Measurements from ENCODE around the gene IL13.

The IL13 gene

DNA sequence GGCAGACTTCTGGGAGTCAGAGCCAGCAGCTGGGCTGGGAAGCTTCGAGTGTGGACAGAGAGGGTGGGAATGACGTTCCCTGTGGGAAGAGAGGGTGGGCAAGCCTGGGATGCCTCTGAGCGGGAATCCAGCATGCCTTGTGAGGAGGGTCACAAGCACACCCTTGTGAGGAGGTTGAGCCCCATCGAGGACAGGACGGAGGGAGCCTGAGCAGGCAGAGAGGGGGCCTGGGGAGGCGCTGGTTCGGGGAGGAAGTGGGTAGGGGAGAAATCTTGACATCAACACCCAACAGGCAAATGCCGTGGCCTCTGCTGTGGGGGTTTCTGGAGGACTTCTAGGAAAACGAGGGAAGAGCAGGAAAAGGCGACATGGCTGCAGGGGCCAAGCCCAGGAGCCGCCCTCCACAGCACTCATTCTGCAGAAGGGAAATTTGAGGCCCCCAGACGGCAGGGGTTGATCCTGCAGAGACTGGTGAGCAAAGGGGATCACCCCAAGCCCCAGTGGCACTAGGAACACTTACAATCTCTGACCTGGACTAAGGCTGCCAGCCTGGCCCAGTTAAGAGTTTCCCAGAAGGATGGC, 1.1 kb upstream of the IL13 start:
- no peak for DNase-seq

DNA sequence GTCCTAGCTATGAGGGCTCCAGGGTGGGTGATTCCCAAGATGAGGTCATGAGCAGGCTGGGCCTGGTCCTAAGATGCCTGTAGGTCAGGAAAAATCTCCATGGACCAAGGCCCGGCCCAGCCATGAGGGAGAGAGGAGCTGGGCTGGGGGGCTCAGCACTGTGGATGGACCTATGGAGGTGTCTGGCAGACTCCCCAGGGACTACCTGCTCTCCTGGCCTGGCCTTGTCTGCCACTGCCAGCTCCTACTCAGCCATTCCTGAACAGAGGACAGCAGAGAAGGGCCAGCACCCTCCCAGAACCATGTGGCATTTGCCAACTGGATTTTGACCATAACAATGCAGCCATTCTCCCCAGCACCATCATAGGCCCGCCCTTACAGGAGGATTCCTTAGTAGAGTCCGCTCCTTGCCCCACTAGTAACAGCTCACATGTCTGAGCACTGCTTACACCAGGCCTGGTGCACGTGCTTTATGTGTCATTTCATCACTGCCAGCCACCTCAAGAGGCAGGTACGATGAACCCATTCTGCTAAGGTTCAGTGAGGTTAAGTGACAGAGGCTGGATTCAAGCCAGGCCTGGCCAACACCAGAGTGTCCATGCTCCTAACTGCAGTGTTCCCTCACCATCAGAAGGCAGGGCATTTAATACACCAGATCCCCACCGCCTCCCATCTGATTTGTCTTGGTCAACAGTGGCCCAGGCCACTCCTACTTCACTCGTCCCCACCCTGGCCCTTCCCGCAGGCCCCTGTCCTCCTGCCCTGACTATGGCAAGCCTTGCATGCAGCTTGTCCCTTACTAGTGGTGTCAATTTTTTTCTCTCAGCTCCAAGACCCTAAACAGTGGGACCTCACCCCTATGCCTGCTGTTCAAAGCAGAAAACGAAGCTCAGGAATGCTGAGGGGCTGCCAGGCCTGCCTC, 669 bp downstream of the IL13 start:
- no peak for DNase-seq

DNA sequence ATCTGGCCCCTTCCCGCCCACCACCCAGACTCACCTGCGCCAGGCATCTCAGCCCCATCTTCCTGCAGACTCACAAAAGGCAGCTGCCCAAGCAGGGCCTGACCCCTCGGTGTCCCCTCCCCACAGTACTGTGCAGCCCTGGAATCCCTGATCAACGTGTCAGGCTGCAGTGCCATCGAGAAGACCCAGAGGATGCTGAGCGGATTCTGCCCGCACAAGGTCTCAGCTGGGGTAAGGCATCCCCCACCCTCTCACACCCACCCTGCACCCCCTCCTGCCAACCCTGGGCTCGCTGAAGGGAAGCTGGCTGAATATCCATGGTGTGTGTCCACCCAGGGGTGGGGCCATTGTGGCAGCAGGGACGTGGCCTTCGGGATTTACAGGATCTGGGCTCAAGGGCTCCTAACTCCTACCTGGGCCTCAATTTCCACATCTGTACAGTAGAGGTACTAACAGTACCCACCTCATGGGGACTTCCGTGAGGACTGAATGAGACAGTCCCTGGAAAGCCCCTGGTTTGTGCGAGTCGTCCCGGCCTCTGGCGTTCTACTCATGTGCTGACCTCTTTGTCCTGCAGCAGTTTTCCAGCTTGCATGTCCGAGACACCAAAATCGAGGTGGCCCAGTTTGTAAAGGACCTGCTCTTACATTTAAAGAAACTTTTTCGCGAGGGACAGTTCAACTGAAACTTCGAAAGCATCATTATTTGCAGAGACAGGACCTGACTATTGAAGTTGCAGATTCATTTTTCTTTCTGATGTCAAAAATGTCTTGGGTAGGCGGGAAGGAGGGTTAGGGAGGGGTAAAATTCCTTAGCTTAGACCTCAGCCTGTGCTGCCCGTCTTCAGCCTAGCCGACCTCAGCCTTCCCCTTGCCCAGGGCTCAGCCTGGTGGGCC, 1.9 kb downstream of the IL13 start:
- DNase-seq, result no peak

DNA sequence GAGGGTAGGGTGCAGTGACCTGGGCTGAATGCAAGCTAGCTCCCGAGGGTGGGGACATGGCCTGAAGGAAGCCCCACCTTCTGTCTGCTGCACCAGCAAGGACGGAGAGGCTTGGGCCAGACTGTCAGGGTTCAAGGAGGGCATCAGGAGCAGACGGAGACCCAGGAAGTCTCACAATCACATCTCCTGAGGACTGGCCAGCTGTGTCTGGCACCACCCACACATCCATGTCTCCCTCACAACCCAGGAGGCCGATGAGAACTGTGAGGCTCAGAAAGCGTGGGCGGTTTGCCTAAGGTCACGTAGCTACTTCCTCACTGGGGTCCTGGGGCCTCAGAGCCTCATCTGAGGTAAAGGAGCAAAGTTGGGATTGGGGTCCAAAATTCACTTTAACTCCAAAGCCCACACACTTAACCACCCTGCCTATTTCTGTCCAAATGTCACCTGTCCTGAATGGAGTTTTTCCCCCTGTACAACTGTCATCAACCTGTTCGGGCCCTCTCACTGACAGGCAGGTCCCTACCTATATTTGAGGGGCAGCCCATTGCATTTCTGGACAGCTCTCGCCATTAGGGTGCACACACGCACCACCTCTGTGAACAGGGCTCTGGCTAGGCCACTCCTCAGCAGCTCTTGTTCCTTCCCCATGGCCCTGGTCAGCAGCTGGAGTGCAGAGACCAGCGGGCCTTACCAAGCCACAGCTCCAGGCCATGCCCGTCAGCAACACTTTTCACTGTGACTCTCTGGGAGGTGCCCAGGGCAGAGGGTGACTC, 3.4 kb downstream of the IL13 start:
- no peak for DNase-seq

DNA sequence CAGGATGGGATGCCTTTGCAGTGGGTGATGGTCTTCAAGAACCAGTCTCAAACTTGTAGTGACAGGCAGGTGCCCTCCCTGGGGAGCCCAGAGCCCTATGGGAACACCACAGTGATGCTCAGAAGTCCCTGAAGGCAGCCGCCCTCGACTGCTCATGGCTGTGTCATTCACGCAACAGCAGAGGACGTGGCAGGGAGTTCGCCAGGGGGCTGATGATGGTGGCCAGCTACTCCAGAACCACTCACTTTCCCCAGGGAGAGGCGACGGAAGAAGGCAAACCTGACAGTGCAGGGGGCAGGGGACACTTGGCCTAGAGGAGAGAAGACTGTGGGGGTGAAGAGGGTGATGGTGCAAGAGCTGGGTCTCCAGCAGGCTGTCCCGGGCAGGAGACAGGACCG, 4.0 kb downstream of the IL13 start:
- DNase-seq, result no peak

DNA sequence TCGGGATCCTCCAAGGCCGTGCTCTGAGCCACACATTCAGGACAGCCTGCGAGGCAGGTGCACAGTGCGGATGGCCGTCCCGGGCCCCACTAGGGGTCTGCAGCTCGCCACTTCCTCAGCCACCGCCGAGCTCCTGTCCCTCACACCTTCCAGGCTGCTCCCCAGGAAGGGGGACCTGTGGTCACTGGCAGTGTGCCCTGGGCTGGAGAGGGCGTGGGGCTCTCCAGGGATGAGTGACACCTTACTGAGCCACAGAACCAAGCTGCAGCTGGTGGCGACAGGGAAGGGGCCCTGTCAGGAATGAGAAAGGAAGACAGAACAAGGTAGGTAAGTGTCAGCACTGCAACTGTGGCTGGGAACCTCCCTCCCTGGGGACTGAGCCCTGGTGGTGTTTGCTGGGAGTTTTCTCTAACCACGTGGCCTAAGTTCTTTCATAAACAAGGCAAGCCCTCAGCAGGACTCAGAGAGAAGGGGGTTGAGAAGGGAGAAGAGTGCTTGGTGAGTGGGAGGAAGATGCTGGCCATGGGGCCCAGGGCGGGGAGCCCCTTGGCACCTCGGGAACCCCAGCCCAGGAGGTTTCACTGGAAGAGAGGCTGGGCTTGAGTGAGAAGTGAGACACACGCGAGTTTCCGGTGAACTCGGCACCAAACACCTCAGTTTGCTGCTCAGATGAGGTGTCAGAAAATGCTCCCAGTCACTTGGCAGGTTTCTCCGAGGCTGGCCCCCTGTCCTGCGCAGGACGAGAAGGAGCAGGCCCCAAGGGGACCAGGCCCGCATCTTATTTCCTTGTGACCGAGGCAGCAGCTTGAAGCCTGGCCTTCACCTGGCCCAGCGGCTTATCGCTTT, 5.2 kb downstream of the IL13 start:
- peak; percentile 56 for DNase-seq

DNA sequence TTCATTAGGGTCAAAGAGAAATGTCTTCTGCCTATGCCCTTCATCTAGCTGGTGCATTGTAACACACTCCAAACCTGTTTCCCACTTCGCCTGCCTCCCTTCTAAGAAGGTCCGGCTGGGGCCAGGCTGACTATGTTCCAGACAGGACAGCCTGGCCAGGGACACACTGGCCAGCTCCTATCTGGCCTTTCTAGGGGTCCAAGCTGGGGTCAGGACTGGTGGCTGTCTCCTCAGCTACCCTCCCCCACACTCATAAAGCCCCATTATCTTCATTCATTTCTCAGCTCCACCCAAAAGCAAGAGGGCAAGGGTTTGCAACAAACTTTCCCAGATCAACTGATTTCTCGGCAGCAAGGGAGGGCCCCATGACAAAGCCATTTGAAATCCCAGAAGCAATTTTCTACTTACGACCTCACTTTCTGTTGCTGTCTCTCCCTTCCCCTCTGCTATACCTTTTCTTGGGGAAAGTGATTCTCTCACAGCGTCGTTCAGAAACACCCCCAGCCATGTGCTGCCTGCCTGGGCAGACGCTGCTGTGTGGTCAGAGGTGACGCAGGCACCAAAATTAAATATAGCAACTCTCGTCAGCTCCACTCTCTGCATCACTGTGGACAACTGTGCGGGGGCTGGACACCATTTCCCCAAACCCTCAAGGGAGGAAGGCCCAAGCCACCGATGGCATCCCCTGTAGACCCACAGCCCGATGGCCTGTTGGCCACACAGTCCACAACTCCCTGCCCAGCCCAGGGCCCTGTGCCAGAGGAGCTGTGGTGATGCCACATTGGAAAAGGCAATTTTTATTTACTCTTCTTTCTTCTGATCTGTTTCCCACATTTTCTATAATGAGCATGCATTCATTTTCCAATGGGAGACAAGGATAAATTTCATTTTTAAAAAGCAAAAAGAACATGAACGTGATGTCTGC, 6.1 kb downstream of the IL13 start:
- no peak for DNase-seq

DNA sequence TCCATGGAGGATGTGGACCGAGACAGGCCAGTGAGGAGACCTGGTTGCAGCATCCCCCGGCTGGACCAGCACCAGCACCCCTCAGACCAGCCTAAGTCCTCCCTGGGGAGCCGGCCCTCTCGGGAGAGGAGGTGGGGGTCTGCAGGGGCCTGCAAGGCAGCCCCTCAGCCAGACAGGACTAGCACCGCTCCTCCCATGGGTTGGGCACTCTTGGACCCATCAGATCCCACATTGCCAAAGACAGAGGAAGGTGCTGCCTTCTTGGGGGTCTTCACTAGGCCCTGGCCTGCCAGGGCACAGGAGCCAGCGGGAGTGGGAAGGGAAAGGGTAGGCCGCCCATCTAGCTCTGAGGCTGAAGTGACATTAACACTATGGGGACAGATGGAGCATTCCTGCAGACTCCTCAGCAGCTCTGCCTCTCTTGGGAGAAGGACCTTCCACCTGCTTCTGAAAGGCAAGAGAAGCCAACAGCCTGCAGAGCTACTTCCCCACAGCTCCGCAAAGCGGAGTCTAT, 6.8 kb downstream of the IL13 start:
- DNase-seq, result no peak

DNA sequence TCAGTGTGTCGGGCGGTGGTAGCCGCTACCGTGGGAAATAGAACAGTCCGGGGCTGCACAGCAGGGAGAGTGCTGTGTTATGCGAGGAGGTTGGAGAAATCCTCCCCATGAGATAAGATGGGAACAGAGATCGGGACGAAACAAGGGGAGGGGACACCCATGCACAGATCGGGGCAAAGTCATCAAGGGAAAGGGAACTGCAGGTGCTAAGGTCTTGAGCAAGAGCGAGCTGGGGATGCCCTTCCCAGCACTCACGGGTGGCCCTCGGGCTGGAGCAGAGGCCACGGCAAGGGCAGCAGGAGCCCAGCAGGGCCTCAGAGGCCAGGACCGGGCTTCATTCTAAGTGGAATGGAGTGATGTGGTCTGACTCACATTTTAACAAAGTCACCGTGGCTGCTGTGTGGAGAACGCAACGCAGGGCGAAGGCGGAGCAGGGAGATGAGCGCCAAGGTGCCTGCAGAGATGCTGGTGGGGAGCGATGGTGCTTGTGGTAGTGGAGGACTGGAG, 7.7 kb downstream of the IL13 start:
- DNase-seq, result no peak

DNA sequence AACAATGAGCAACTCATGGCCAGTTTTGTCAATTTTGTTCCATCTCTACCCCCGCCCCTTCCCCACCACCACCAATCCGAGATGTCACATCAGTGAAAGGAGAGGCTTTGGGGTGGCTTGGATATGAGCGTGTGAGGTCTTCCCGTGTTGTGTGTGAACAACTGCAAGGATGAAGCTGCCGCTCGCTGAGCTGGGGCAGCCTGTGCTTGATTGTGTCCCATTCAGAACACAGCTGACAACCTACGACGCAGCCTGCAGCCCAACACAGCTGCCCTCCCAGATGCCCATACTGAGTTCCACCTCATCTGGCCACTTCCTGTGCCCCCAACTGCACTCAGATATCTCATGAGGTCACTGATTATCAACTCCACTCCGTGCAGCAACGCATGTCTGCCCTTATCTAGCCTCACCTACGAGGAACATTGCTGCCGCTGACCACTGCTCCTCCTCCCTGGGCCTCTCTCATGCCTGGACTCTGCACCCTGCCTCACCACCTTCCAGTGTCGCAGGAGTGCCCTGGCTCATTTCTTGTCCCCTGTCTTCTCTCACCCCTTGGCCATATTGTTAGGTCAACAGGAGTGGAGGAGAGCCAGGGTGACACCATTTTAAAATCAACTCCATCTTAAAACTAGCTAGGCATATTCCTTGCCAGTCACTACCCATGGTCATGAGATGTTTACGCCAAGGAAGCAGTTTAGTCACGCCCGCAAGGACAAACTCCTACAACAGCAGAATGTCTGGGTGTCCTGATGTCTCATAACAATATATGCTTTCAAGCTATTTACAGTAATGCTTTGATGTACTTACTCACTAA, 8.5 kb downstream of the IL13 start:
- no peak for DNase-seq

DNA sequence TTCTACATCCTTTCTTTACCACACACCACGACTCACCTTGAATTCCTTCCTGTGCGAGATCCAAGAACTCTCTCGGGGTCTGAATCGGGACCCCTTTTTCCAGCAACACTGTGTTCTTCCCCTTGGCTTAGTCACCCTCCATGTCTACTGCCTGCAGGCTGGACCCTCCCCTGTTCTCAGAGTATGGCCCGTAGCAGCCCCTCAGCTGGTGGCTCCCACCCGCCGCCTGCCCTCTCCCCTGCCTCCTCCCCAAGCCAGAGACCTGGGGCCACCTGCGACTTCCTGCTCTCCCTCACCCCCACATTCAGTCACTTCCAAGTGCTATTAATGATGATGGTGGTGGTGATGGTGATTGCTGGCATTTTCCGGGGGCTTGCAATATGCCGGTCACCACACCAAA, 9.3 kb downstream of the IL13 start:
- no peak for DNase-seq

DNA sequence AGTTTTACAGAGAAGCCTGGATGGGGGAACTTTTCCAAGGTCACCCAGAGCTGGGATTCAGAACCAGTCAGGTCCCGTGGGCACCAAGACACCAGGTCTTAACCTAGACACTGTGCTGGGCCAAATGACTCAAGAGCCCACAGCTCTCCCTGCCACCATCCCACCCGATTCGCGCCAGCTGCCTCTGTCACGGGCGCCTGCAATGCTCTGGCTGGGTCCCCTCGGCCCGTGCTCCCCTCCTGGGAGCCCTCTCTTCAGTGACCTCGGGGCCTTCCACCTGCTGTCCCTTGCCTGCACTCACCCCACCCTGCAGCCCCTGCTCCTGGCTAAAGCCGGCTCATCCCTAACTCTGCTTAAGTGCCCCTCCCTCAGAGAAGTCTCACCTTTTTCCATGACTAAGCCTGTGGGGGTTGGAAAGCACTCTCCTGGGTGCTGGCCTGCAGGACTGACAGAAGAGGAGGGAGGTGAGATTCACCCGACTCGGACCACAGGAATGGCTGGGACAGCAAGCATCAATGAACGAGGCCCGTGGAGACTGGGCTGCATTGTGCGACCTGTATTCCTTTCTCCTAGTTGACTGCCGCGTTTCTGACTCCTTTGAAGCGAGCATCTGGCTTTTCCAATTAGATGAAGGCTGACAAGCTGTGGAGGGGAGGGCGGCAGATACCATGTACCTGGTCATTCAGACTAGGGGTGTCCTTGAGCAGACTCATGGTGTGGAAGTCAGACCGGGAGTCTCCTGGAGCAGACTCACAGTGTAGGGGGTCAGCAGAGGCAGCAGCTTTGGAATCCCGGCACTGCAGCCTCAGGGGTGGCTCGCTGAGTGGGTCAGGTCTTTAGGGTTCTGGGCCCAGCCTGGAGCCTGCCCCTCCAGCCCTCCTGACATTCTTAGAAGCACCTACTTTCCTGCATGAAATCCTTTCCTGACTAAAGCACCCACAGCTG, 10.1 kb downstream of the IL13 start:
- DNase-seq, result no peak

DNA sequence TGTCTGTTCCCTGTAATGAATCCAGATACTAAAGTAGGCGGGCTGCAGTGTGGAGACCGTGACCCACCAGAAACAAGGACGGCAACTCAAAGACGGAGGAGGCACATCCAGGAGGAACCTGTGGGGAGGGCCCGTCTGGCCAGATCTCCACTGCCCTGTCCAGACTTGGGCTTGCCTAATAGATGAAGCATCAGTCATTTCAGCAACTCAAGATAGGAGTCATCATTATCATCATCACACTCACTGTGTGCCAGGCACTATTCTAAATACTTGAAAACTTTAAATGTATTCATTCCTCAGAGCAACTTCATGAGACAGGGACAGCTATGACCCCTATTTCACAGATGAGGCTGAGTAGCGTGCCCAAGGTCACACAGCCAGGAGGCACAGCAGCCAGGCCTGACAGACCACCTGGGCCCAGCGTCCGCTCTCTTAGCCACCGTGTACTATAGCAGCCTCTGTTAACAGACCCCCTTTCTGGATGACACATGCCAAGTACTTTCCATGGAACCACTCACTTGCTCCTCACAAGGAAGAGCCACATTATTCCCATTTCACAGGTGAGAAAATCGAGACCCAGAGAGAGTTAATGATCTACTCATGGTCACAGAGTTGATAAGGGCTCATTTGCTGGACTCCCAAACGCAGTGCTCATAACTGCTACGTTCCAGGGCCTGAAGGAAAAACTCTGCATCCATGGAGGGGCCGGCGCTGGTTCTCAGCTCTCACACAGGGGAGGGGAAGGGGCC, 10.9 kb downstream of the IL13 start:
- no peak for DNase-seq

DNA sequence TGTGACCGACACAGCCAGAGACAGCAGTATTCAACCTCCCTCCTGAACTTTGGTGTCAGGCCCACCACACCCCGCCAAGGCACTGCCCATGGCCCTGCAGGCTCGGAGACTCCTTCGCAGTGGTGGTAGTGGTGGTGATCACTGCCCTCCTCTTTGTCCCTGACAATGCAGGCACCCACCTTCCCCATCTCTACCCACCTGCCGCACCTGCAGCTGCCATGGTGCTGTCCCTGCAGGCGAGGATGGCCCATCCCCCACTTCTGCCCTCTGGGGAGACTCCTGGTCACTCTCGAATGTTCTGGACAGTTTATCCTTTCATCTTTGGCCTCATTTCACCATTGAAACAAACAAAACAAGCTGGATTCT, 11.5 kb downstream of the IL13 start:
- DNase-seq, result no peak

DNA sequence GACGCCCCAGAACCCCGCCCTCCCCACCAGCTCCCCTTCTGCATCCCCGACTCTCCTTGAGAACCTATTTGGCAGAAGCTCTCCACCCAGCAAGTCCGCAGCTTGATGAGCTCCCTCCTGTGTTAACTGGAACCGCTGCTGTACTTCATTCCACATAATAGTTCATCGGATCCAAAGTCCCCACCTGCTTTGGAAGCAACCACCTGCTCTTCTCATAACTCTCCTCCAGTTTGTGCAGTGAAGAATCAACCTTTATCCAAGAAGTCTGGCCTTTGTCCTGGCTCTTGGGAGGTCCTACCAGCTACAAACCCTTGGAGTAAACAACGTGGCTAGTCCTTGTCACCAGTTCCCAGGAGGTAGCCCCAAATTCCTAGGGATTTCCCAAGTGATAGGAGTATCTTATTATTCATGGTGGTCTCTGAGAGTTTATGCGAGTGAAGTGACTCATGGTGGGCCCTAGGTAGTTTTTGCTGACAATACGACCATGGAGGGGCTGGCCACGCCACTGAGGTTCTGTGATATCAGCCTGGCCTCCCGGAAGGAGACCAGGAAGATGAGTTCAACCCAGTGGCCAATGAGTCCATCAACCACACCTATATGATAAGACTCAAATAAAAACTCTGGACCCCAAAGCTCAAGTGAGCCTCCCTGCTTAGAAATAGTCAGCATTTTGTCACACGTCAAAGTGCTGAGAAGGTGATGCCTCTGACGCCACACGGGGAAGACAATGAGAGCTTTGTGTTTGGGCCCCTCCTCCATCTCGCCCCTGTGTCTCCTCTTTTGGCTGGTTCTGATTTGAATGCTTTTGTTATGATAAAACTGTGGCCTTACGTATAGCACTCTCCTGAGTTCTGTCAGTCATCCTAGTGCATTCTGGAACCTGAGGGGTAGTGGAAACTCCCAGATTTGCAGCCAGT, 12.3 kb downstream of the IL13 start:
- DNase-seq, result no peak

DNA sequence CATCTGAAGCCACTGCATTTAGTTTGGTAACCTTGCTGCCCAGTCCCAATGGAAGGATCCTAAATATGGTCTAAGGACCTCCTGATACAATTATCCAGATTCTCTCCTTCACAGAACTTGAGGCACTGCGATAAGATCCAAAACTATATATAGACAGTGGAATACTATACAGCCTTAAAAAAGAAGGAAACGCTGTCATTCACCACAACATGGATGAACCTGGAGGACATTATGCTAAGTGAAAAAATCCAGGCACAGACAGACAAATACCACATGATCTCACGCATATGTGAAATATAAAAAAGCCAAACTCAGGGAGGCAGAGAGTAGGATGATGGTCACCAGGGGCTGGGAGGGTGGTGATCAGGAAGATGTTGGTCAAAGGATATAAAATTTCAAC, 13.0 kb downstream of the IL13 start:
- DNase-seq, result no peak

Data from stimulated activated naive CD4-positive, alpha-beta T cell treated with Interleukin-2 at 50 U/mL for 16 hours (primary cell).